ENCODE data around the gene L3MBTL3. TPM values are rescaled to one million over a fixed set of nuclear protein-coding genes. Genes with fewer than 3 reads are reported as not detected.

Gene L3MBTL3
- total and polyA plus RNA-seq, 2 experiments from 2014 or later: 8.7 to 11.2 TPM

DNA sequence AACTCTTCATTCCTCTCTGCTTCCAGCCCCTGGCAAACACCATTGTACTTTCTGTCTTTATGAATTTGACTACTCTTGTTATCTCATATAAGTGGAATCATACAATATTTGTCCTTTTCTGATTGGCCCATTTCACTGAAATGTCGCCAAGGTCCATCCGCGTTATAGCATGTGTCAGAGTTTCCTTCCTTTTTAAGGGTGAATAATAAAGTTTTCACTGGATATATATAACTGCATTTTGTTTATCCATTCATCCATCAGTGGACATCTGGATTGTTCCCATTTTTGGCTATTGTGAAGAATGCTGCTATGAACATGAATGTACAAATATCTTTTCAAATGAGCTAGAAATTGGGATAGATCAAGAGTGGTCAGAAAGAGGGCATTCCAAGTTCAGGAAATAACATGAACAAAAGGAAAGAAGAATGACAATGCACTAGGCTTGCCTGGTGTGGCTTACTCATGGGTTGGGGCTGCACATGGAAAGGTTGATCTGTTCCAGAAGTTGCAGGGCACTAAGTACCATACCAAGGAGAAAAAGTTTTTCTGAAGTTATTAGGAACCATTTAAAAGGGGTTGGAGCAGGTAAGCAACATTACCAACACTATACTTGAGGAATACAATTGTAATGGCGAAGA, 10.0 kb upstream of the L3MBTL3 start (continued):
- TF ChIP-seq, protein P1, sequence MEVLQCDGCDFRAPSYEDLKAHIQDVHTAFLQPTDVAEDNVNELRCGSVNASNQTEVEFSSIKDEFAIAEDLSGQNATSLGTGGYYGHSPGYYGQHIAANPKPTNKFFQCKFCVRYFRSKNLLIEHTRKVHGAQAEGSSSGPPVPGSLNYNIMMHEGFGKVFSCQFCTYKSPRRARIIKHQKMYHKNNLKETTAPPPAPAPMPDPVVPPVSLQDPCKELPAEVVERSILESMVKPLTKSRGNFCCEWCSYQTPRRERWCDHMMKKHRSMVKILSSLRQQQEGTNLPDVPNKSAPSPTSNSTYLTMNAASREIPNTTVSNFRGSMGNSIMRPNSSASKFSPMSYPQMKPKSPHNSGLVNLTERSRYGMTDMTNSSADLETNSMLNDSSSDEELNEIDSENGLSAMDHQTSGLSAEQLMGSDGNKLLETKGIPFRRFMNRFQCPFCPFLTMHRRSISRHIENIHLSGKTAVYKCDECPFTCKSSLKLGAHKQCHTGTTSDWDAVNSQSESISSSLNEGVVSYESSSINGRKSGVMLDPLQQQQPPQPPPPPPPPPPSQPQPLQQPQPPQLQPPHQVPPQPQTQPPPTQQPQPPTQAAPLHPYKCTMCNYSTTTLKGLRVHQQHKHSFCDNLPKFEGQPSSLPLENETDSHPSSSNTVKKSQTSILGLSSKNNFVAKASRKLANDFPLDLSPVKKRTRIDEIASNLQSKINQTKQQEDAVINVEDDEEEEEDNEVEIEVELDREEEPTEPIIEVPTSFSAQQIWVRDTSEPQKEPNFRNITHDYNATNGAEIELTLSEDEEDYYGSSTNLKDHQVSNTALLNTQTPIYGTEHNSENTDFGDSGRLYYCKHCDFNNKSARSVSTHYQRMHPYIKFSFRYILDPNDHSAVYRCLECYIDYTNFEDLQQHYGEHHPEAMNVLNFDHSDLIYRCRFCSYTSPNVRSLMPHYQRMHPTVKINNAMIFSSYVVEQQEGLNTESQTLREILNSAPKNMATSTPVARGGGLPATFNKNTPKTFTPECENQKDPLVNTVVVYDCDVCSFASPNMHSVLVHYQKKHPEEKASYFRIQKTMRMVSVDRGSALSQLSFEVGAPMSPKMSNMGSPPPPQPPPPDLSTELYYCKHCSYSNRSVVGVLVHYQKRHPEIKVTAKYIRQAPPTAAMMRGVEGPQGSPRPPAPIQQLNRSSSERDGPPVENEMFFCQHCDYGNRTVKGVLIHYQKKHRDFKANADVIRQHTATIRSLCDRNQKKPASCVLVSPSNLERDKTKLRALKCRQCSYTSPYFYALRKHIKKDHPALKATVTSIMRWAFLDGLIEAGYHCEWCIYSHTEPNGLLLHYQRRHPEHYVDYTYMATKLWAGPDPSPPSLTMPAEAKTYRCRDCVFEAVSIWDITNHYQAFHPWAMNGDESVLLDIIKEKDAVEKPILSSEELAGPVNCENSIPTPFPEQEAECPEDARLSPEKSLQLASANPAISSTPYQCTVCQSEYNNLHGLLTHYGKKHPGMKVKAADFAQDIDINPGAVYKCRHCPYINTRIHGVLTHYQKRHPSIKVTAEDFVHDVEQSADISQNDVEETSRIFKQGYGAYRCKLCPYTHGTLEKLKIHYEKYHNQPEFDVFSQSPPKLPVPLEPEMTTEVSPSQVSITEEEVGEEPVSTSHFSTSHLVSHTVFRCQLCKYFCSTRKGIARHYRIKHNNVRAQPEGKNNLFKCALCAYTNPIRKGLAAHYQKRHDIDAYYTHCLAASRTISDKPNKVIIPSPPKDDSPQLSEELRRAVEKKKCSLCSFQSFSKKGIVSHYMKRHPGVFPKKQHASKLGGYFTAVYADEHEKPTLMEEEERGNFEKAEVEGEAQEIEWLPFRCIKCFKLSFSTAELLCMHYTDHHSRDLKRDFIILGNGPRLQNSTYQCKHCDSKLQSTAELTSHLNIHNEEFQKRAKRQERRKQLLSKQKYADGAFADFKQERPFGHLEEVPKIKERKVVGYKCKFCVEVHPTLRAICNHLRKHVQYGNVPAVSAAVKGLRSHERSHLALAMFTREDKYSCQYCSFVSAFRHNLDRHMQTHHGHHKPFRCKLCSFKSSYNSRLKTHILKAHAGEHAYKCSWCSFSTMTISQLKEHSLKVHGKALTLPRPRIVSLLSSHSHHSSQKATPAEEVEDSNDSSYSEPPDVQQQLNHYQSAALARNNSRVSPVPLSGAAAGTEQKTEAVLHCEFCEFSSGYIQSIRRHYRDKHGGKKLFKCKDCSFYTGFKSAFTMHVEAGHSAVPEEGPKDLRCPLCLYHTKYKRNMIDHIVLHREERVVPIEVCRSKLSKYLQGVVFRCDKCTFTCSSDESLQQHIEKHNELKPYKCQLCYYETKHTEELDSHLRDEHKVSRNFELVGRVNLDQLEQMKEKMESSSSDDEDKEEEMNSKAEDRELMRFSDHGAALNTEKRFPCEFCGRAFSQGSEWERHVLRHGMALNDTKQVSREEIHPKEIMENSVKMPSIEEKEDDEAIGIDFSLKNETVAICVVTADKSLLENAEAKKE (CRISPR knock-in tag; IDR thresholded peaks at IDR 0.05): no peak

GRCh38 chr6:130009146-130009545, 9.2 kb upstream of the L3MBTL3 start:
- Mint-ChIP-seq H3K27me3 (ENCODE audit: insufficient read depth, low read depth, poor library complexity) (no peaks in the 10 kb centered on the region), H3K4me3 (no peak overlapping the region), H3K4me1 (peaks cover 5% of the 10 kb centered on the region), H3K9me3 (no peaks in the 10 kb centered on the region; the same call in 2 of the 3 replicates), H3K36me3 (ENCODE audit: low read depth) (no peaks in the 10 kb centered on the region), H3K27ac (no peak overlapping the region)
- Histone ChIP-seq H3K36me3 (ENCODE audit: insufficient read depth) (no peaks in the 10 kb centered on the region), H3K9me2 (ENCODE audit: insufficient read depth) (0 out of 2 replicates have a peak, but pooled peaks cover 5% of the 10 kb centered on the region), H2AFZ (0 out of 2 replicates have a peak overlapping the region, but pooled peaks have one; percentile 20), H3K4me3 (no peak overlapping the region), H3K4me1 (ENCODE audit: insufficient read depth) (no peaks in the 10 kb centered on the region), H3K27ac (ENCODE audit: low read depth) (no peak overlapping the region), H3K4me2 (no peak overlapping the region), H3K27me3 (ENCODE audit: insufficient read depth) (no peaks in the 10 kb centered on the region), H3F3A (replicated peaks; ENCODE audit: low read depth) (no peaks in the 10 kb centered on the region), H3K79me2 (replicated peaks; ENCODE audit: insufficient read depth) (no peaks in the 10 kb centered on the region), H4K20me1 (replicated peaks; ENCODE audit: insufficient read depth) (no peaks in the 10 kb centered on the region)
- ATAC-seq (no peak), DNase-seq (ENCODE audit: low spot score) (no peak)
- TF ChIP-seq CTCF (conservative IDR thresholded peaks at IDR 0.05; ENCODE audit: low read depth in 2 of 2) (no peak), CREB1 (CRISPR knock-in tag; IDR thresholded peaks at IDR 0.05; ENCODE audit: low read depth) (no peak)
- TF ChIP-seq, protein P1 (CRISPR knock-in tag; IDR thresholded peaks at IDR 0.05): no peak

Data from GM23338 (cell line).